Measurements from ENCODE around the gene NXNL2. TPM values are rescaled to one million over a fixed set of nuclear protein-coding genes. Genes with fewer than 3 reads are reported as not detected.

NXNL2 gene
- total RNA-seq, 1 experiment from 2014 or later = 2.2 TPM

DNA sequence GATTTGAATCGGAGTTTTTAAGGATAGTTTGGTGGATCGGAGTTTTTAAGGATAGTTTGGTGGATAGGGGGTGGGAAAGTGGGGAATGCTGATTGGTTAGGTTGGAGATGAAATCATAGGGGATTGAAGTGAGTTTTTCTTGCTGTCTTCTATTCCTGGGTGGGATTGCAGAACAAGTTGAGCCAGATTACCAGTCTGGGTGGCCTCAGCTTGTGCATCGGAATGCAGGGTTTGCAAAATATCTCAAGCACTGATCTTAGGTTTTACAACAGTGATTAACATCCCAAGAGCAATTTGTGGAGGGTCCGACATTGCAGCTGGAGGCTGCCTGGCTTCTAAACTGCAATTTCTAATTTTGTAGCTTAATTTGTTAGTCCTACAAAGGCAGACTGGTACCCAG, 23.1 kb upstream of the NXNL2 start:
- no peaks in the 10 kb centered on the region; the same call in 1 of the 2 replicates for H3K27me3 Mint-ChIP-seq (ENCODE audit: low read depth)
- H3K9me3 Mint-ChIP-seq = peaks cover 28% of the 10 kb centered on the region
- DNase-seq (ENCODE audit: low spot score) (no peak), ATAC-seq (peak; percentile 39; the same call in 1 of the 2 replicates)
- no peak for TF ChIP-seq NFE2L1 (CRISPR knock-in tag; IDR thresholded peaks at IDR 0.05)
- TF ChIP-seq PRRX2 (CRISPR knock-in tag; IDR thresholded peaks at IDR 0.05) = no peak
- TF ChIP-seq ZNF219 (CRISPR knock-in tag; IDR thresholded peaks at IDR 0.05; ENCODE audit: borderline replicate concordance) = no peak
- TF ChIP-seq RELA (CRISPR knock-in tag; IDR thresholded peaks at IDR 0.05; ENCODE audit: borderline replicate concordance) = no peak
- TF ChIP-seq ZNF263 (CRISPR knock-in tag; IDR thresholded peaks at IDR 0.05; ENCODE audit: low read depth) = no peak
- TF ChIP-seq JAZF1 (CRISPR knock-in tag; IDR thresholded peaks at IDR 0.05) = no peak
- TF ChIP-seq FOXJ3 (CRISPR knock-in tag; IDR thresholded peaks at IDR 0.05; ENCODE audit: borderline replicate concordance) = no peak
- TF ChIP-seq, protein P1, sequence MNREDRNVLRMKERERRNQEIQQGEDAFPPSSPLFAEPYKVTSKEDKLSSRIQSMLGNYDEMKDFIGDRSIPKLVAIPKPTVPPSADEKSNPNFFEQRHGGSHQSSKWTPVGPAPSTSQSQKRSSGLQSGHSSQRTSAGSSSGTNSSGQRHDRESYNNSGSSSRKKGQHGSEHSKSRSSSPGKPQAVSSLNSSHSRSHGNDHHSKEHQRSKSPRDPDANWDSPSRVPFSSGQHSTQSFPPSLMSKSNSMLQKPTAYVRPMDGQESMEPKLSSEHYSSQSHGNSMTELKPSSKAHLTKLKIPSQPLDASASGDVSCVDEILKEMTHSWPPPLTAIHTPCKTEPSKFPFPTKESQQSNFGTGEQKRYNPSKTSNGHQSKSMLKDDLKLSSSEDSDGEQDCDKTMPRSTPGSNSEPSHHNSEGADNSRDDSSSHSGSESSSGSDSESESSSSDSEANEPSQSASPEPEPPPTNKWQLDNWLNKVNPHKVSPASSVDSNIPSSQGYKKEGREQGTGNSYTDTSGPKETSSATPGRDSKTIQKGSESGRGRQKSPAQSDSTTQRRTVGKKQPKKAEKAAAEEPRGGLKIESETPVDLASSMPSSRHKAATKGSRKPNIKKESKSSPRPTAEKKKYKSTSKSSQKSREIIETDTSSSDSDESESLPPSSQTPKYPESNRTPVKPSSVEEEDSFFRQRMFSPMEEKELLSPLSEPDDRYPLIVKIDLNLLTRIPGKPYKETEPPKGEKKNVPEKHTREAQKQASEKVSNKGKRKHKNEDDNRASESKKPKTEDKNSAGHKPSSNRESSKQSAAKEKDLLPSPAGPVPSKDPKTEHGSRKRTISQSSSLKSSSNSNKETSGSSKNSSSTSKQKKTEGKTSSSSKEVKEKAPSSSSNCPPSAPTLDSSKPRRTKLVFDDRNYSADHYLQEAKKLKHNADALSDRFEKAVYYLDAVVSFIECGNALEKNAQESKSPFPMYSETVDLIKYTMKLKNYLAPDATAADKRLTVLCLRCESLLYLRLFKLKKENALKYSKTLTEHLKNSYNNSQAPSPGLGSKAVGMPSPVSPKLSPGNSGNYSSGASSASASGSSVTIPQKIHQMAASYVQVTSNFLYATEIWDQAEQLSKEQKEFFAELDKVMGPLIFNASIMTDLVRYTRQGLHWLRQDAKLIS (CRISPR knock-in tag; IDR thresholded peaks at IDR 0.05; ENCODE audit: borderline replicate concordance) = no peak
- TF ChIP-seq, protein P2, sequence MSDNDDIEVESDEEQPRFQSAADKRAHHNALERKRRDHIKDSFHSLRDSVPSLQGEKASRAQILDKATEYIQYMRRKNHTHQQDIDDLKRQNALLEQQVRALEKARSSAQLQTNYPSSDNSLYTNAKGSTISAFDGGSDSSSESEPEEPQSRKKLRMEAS (CRISPR knock-in tag; IDR thresholded peaks at IDR 0.05) = no peak
- TF ChIP-seq, protein P3, sequence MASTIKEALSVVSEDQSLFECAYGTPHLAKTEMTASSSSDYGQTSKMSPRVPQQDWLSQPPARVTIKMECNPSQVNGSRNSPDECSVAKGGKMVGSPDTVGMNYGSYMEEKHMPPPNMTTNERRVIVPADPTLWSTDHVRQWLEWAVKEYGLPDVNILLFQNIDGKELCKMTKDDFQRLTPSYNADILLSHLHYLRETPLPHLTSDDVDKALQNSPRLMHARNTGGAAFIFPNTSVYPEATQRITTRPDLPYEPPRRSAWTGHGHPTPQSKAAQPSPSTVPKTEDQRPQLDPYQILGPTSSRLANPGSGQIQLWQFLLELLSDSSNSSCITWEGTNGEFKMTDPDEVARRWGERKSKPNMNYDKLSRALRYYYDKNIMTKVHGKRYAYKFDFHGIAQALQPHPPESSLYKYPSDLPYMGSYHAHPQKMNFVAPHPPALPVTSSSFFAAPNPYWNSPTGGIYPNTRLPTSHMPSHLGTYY (CRISPR knock-in tag; IDR thresholded peaks at IDR 0.05) = no peak
- no peak for TF ChIP-seq RORB (CRISPR knock-in tag; IDR thresholded peaks at IDR 0.05)
- no peak for TF ChIP-seq MXD4 (CRISPR knock-in tag; IDR thresholded peaks at IDR 0.05; ENCODE audit: borderline replicate concordance)
- TF ChIP-seq, protein P4, sequence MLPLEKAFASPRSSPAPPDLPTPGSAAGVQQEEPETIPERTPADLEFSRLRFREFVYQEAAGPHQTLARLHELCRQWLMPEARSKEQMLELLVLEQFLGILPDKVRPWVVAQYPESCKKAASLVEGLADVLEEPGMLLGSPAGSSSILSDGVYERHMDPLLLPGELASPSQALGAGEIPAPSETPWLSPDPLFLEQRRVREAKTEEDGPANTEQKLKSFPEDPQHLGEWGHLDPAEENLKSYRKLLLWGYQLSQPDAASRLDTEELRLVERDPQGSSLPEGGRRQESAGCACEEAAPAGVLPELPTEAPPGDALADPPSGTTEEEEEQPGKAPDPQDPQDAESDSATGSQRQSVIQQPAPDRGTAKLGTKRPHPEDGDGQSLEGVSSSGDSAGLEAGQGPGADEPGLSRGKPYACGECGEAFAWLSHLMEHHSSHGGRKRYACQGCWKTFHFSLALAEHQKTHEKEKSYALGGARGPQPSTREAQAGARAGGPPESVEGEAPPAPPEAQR (CRISPR knock-in tag; IDR thresholded peaks at IDR 0.05) = no peak
- TF ChIP-seq ZNF317 (CRISPR knock-in tag; IDR thresholded peaks at IDR 0.05; ENCODE audit: borderline replicate concordance, low read depth) = no peak
- TF ChIP-seq ESRRA (CRISPR knock-in tag; IDR thresholded peaks at IDR 0.05; ENCODE audit: borderline replicate concordance) = no peak
- TF ChIP-seq ZNF138 (CRISPR knock-in tag; conservative IDR thresholded peaks at IDR 0.05) = no peak
- TF ChIP-seq CBFB (CRISPR knock-in tag; IDR thresholded peaks at IDR 0.05; ENCODE audit: low read depth) = no peak
- H3K4me1 Mint-ChIP-seq = peaks cover 11% of the 10 kb centered on the region
- CTCF ChIA-PET = interaction anchor here (1.1 kb wide), 1 partner anchor 69 kb away, joined by 3 read pairs; no protein-coding TSS in a partner anchor
- peaks cover 24% of the 10 kb centered on the region for H3K36me3 Mint-ChIP-seq
- POLR2A ChIA-PET = no interaction called here
- H3K4me3 Mint-ChIP-seq = no peak overlapping the region; the same call in 1 of the 2 replicates
- peak overlapping the region; percentile 69 for H3K27ac Mint-ChIP-seq

DNA sequence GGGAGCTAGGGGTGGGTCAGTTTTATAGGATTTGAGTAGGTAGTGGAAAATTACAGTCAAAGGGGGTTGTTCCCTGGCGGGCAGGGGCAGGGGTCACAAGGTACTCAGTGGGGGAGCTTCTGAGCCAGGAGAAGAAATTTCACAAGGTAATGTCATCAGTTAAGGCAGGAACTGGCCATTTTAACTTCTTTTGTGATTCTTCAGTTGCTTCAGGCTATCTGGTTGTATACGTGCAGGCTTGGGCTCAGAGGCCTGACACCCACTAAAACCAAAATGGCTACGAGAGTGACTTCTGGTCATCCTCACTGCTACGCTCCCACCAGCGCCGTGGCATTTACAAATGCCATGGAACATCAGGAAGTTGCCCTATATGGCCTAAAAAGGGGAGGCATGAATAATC, 20.7 kb upstream of the NXNL2 start:
- Mint-ChIP-seq H3K4me1 (peaks cover 15% of the 10 kb centered on the region), H3K27ac (no peak overlapping the region), H3K4me3 (no peak overlapping the region), H3K27me3 (ENCODE audit: low read depth) (no peaks in the 10 kb centered on the region), H3K9me3 (peaks cover 22% of the 10 kb centered on the region), H3K36me3 (peaks cover 16% of the 10 kb centered on the region)
- TF ChIP-seq IRF2 (CRISPR knock-in tag; IDR thresholded peaks at IDR 0.05; ENCODE audit: borderline replicate concordance, low read depth) (no peak), ETV6 (CRISPR knock-in tag; IDR thresholded peaks at IDR 0.05) (no peak)
- CTCF ChIA-PET = no interaction called here
- DNase-seq (ENCODE audit: low spot score) = no peak
- POLR2A ChIA-PET = interaction anchor here (0.7 kb wide), 1 partner anchor 492 kb away, joined by 6 read pairs; no protein-coding TSS in a partner anchor
- no peak for ATAC-seq

Measured in WTC11 (cell line).